Measurements from ENCODE around the gene YWHAG. TPM values are rescaled to one million over a fixed set of nuclear protein-coding genes. Genes with fewer than 3 reads are reported as not detected.

The YWHAG gene
- total and polyA plus RNA-seq, 9 of the 15 experiments (the other 6 are each of a cell fraction or from before 2014, with no cell fraction given) = 30.4 to 246 (median 94.5) TPM

GRCh38 chr7:76281006-76281705 is 77.6 kb downstream of the YWHAG start (continued):
- TF ChIP-seq GABPB2 (CRISPR knock-in tag; conservative IDR thresholded peaks at IDR 0.05) (no peak), GATAD2A (IDR thresholded peaks at IDR 0.05) (no peak), KAT2B (IDR thresholded peaks at IDR 0.05; ENCODE audit: low read depth, low read length) (no peak), EP300 (IDR thresholded peaks at IDR 0.05; ENCODE audit: low read length) (no peak), USF1 (CRISPR knock-in tag; IDR thresholded peaks at IDR 0.05) (no peak), BRF1 (IDR thresholded peaks at IDR 0.05; ENCODE audit: borderline replicate concordance, extremely low read depth, insufficient read length) (no peak), CXXC5 (CRISPR knock-in tag; IDR thresholded peaks at IDR 0.05) (peak; percentile 51), ZNF445 (CRISPR knock-in tag; IDR thresholded peaks at IDR 0.05; ENCODE audit: low read depth) (no peak), KLF1 (tag; IDR thresholded peaks at IDR 0.05) (no peak), NCOA4 (IDR thresholded peaks at IDR 0.05; ENCODE audit: partially characterized antibody) (peak; percentile 66), BRD9 (IDR thresholded peaks at IDR 0.05; ENCODE audit: low read depth, partially characterized antibody) (peak; percentile 49), RB1 (IDR thresholded peaks at IDR 0.05; ENCODE audit: low read depth) (0 out of 2 replicates have a peak, but pooled peaks have one; percentile 39), ZNF699 (CRISPR knock-in tag; IDR thresholded peaks at IDR 0.05; ENCODE audit: insufficient replicate concordance) (no peak), ZNF277 (CRISPR knock-in tag; IDR thresholded peaks at IDR 0.05; ENCODE audit: borderline replicate concordance) (no peak), SLC30A9 (CRISPR knock-in tag; IDR thresholded peaks at IDR 0.05) (no peak), MAZ (CRISPR knock-in tag; conservative IDR thresholded peaks at IDR 0.05 in 1 of 2, IDR thresholded peaks at IDR 0.05 in 1 of 2) (no peak), CREB3L1 (IDR thresholded peaks at IDR 0.05; ENCODE audit: borderline replicate concordance, low read depth) (no peak), HIVEP1 (CRISPR knock-in tag; IDR thresholded peaks at IDR 0.05) (no peak), ZNF24 (IDR thresholded peaks at IDR 0.05) (no peak), ZNF41 (CRISPR knock-in tag; conservative IDR thresholded peaks at IDR 0.05) (no peak), POLR2AphosphoS2 (IDR thresholded peaks at IDR 0.05; ENCODE audit: low read length) (no peak), CREB5 (CRISPR knock-in tag; IDR thresholded peaks at IDR 0.05) (no peak), ZNF57 (CRISPR knock-in tag; IDR thresholded peaks at IDR 0.05) (no peak), ZNF655 (CRISPR knock-in tag; IDR thresholded peaks at IDR 0.05) (no peak)
